B cell (primary cell): ENCODE measurements around the gene TAF1C. TPM values are rescaled to one million over a fixed set of nuclear protein-coding genes. Genes with fewer than 3 reads are reported as not detected.

ENCODE experiments used
- ATAC-seq: fragments of 200-7000 bp; cut with Tn5 transposase; one replicate; pipeline ENCODE4 v1.10.0; 2021; ENCODE audit warnings: low read depth, mild to moderate bottlenecking, moderate number of reproducible peaks, moderate library complexity
- CTCF ChIA-PET: fragments of 350-600 bp; sonication (Branson Sonifier 250); formaldehyde crosslinking; loops from one replicate; lab custom pipeline; 2021; ENCODE audit warnings: antibody characterized with exemption, inconsistent platforms; lab: Charles Lee
- POLR2A ChIA-PET: fragments of 350-600 bp; sonication (Branson Sonifier 250); formaldehyde crosslinking; loops from one replicate; lab custom pipeline; 2021; ENCODE audit warnings: antibody characterized with exemption; lab: Charles Lee
- DNase-seq: peaks from one replicate; pipeline ENCODE4 v3.0.0; 2013
- H2AFZ ChIP-seq: 2 replicates; pipeline ENCODE4 v1.6.1; 2012; ENCODE audit warnings: mild to moderate bottlenecking, low read depth, low read length; ENCODE audit not compliant: insufficient read depth, poor library complexity, severe bottlenecking
- H3K27ac ChIP-seq, 2 donors: 1 replicate in 1 of 2; 2 replicates in 1 of 2; pipeline ENCODE4 v1.5.1; 2012 to 2013; ENCODE audit warnings: low read length in 2 of 2, mild to moderate bottlenecking in 2 of 2, moderate library complexity in 1 of 2
- H3K27me3 ChIP-seq, 4 experiments: fragments of 200-600 bp in 1 of 4; sonication (generic) in 1 of 4; replicated peaks in 1 of 4; 1 replicate in 2 of 4; 2 replicates in 2 of 4; pipeline versions ENCODE4 v1.6.1 to v1.7.0; 2013 to 2016; ENCODE audit warnings: low read length in 3 of 4, mild to moderate bottlenecking in 2 of 4, mixed read lengths in 1 of 4, moderate library complexity in 1 of 4; ENCODE audit not compliant: insufficient read depth in 4 of 4, control insufficient read depth in 3 of 4; ENCODE audit errors: control extremely low read depth in 1 of 4
- H3K36me3 ChIP-seq, 2 experiments: replicated peaks in 1 of 2; 1 replicate in 1 of 2; 2 replicates in 1 of 2; pipeline versions ENCODE4 v1.6.1 to v1.7.1; 2013; ENCODE audit warnings: low read length in 1 of 2; ENCODE audit not compliant: insufficient read depth in 2 of 2, control insufficient read depth in 1 of 2; ENCODE audit errors: control extremely low read depth in 1 of 2, extremely low read depth in 1 of 2
- H3K4me1 ChIP-seq, 2 donors: fragments of 200-600 bp in 1 of 2; sonication (generic) in 1 of 2; 1 replicate in 1 of 2; 2 replicates in 1 of 2; pipeline versions ENCODE4 v1.5.1 to v1.6.1; 2013 to 2017; ENCODE audit warnings: low read length in 2 of 2; ENCODE audit not compliant: control insufficient read depth in 2 of 2, insufficient read depth in 2 of 2
- H3K4me2 ChIP-seq: replicated peaks from 2 replicates; pipeline ENCODE3; 2012; ENCODE audit warnings: mild to moderate bottlenecking, low read depth, low read length; ENCODE audit not compliant: poor library complexity, severe bottlenecking
- H3K4me3 ChIP-seq, 5 experiments: fragments of 200-600 bp in 1 of 5; sonication (generic) in 1 of 5; 1 replicate in 3 of 5; 2 replicates in 2 of 5; pipeline versions ENCODE4 v1.5.1 to v1.7.0; 2011 to 2016; ENCODE audit warnings: low read length in 4 of 5, mild to moderate bottlenecking in 4 of 5, low read depth in 2 of 5, control low read depth in 1 of 5, moderate library complexity in 1 of 5; ENCODE audit not compliant: insufficient read depth in 1 of 5; ENCODE audit errors: control extremely low read depth in 1 of 5, extremely low read depth in 1 of 5
- H3K79me2 ChIP-seq: fragments of 200-600 bp; sonication (generic); one replicate; pipeline ENCODE4 v1.6.0; 2016; ENCODE audit warnings: low read length; ENCODE audit not compliant: control insufficient read depth, insufficient read depth
- H3K9ac ChIP-seq: fragments of 200-600 bp; sonication (generic); 2 replicates; pipeline ENCODE4 v1.6.1; 2017; ENCODE audit warnings: mild to moderate bottlenecking, low read length, moderate library complexity
- H3K9me3 ChIP-seq, 3 donors: one replicate each; pipeline versions ENCODE4 v1.6.1 to v1.7.1; 2013; ENCODE audit warnings: low read length in 2 of 3; ENCODE audit not compliant: control insufficient read depth in 2 of 3, insufficient read depth in 1 of 3; ENCODE audit errors: control extremely low read depth in 1 of 3
- H4K20me1 ChIP-seq: 2 replicates; pipeline ENCODE4 v1.6.0; 2012; ENCODE audit warnings: mild to moderate bottlenecking, low read length; ENCODE audit not compliant: insufficient read depth, control insufficient read depth, poor library complexity, severe bottlenecking
- H3K27ac Mint-ChIP-seq: one replicate; pipeline ENCODE4 v1.8.0; 2021; ENCODE audit warnings: mixed read lengths
- H3K27me3 Mint-ChIP-seq: one replicate; pipeline ENCODE4 v1.8.0; 2021; ENCODE audit warnings: mixed read lengths
- H3K4me1 Mint-ChIP-seq: one replicate; pipeline ENCODE4 v1.8.0; 2021; ENCODE audit warnings: mixed read lengths
- H3K4me3 Mint-ChIP-seq: one replicate; pipeline ENCODE4 v1.8.0; 2021; ENCODE audit warnings: mixed read lengths
- H3K9me3 Mint-ChIP-seq: one replicate; pipeline ENCODE4 v1.8.0; 2022; ENCODE audit warnings: mixed read lengths; ENCODE audit not compliant: insufficient read depth
- CTCF ChIP-seq: fragments of 200-600 bp; IDR thresholded peaks from one replicate; pipeline ENCODE4 v1.8.0; 2022; ENCODE audit warnings: antibody characterized with exemption, mild to moderate bottlenecking
- EZH2 ChIP-seq: IDR thresholded peaks from 2 replicates; pipeline ENCODE4 v1.6.1; 2012; ENCODE audit warnings: borderline replicate concordance, low read depth, mild to moderate bottlenecking, moderate library complexity, low read length; ENCODE audit not compliant: insufficient read depth, poor library complexity, severe bottlenecking
- WGBS: methylation state at CpG from one replicate; pipeline ENCODE4 v1.1.5; 2013; ENCODE audit warnings: missing lambda C conversion rate; ENCODE audit not compliant: insufficient coverage; 5-methylcytosine and 5-hydroxymethylcytosine counted together
- intact Hi-C: fragments of 100-400 bp; cut with micrococcal nuclease; formaldehyde crosslinking; loops from one replicate; pipeline ENCODE4 v1.10.0; 2022
- polyA plus RNA-seq: library from polyadenylated mRNA; depleted of rRNA; stranded (reverse); fragments of >200 nt; gene quantifications from 2 replicates; pipeline ENCODE4 v1.2.3, GENCODE V29; 2012
- total RNA-seq, 2 donors: library from RNA; stranded (reverse); fragments of 120-200 nt in 1 of 2; gene quantifications; 1 replicate in 1 of 2; 2 replicates in 1 of 2; pipeline versions ENCODE4 v1.2.3 to v1.2.4, GENCODE V29; 2013 to 2022

Gene TAF1C
- total and polyA plus RNA-seq, 2 donors (not counting 1 experiment from before 2014, with no cell fraction given): 115 to 125 TPM

GRCh38 chr16:84155771-84156170 lies 31.1 kb downstream of the TAF1C start:
- Histone ChIP-seq H3K27me3 (peaks cover 0 to 2% (median 1%) of the 10 kb centered on the region in 4 experiments), H4K20me1 (no peaks in the 10 kb centered on the region), H3K9ac (no peak overlapping the region), H3K36me3 (no peaks in the 10 kb centered on the region), H3K4me3 (no peak overlapping the region), H3K4me1 (no peaks in the 10 kb centered on the region), H3K4me2 (no peak overlapping the region), H3K79me2 (no peaks in the 10 kb centered on the region), H3K9me3 (no peaks in the 10 kb centered on the region), H2AFZ (no peak overlapping the region), H3K27ac (no peak overlapping the region)
- DNase-seq: no peak
- POLR2A ChIA-PET: no interaction called here
- no peak for ATAC-seq
- Mint-ChIP-seq H3K9me3 (no peaks in the 10 kb centered on the region), H3K4me1 (no peaks in the 10 kb centered on the region), H3K4me3 (no peak overlapping the region), H3K27me3 (peaks cover 51% of the 10 kb centered on the region), H3K27ac (no peak overlapping the region)
- CTCF ChIA-PET: no interaction called here
- TF ChIP-seq CTCF: no peak
- WGBS: 57% methylated on average over 2 of the region's 6 CpGs
- intact Hi-C loops: no loop called here

GRCh38 chr16:84155226-84155625 lies 31.6 kb downstream of the TAF1C start:
- POLR2A ChIA-PET: no interaction called here
- no peak overlapping the region for H3K9ac ChIP-seq
- no peak overlapping the region for H3K4me2 ChIP-seq
- no peaks in the 10 kb centered on the region for H3K4me1 Mint-ChIP-seq
- no peaks in the 10 kb centered on the region for H3K79me2 ChIP-seq
- H3K36me3 ChIP-seq: no peaks in the 10 kb centered on the region
- ATAC-seq (no peak), DNase-seq (no peak)
- 91% methylated on average over 4 of the region's 4 CpGs for WGBS
- H3K27ac ChIP-seq: no peak overlapping the region
- no peaks in the 10 kb centered on the region for H3K9me3 ChIP-seq
- CTCF ChIA-PET: no interaction called here
- H3K4me1 ChIP-seq: no peaks in the 10 kb centered on the region
- no peaks in the 10 kb centered on the region for H4K20me1 ChIP-seq
- H3K27ac Mint-ChIP-seq: no peak overlapping the region
- no peak overlapping the region for H3K4me3 ChIP-seq
- H3K27me3 Mint-ChIP-seq: peaks cover 52% of the 10 kb centered on the region
- H3K9me3 Mint-ChIP-seq: no peaks in the 10 kb centered on the region
- TF ChIP-seq EZH2 (no peak), CTCF (no peak)
- H2AFZ ChIP-seq: no peak overlapping the region
- H3K4me3 Mint-ChIP-seq: no peak overlapping the region
- intact Hi-C loops: no loop called here
- peaks cover 0 to 4% (median 1%) of the 10 kb centered on the region in 4 experiments for H3K27me3 ChIP-seq
